ENCODE results near the gene G6PC3.
"Not testable (repeated sequence)": the region's sequence is repeated elsewhere in the genome, so short reads cannot be mapped to it uniquely, and the experiment has no call there.

DNA sequence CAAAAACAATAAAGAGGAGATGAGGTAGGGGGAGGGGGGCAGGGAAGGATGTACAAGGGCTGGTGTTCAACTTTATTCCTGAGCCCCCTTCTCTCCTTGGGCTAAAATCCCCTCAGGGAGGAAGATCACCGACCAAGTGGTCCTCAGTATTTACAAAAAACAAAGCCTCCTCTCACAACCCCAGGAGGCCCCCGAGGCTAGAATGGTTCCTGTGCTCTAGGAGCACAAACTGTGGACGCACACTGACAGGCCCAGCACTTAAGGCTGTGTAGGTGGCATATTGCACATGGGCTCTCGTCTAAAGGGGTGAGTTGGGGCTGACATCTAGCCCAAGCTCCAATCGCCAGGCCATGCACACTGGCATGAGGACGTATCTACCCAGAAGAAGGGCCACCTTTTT is 31.3 kb downstream of the G6PC3 start:
- not testable (repeated sequence) for TF ChIP-seq MZF1 (tag by site-specific recombination; IDR thresholded peaks at IDR 0.05; ENCODE audit: borderline replicate concordance); ZBTB7A (tag by site-specific recombination; IDR thresholded peaks at IDR 0.05; ENCODE audit: low read depth); ZNF354C (tag by site-specific recombination; IDR thresholded peaks at IDR 0.05; ENCODE audit: borderline replicate concordance, low read depth); YY1 (tag by site-specific recombination; IDR thresholded peaks at IDR 0.05); ZNF140 (tag by site-specific recombination; IDR thresholded peaks at IDR 0.05); ZNF23 (tag by site-specific recombination; IDR thresholded peaks at IDR 0.05; ENCODE audit: borderline replicate concordance); SP2 (tag by site-specific recombination; IDR thresholded peaks at IDR 0.05); ZNF24 (tag by site-specific recombination; IDR thresholded peaks at IDR 0.05)
- TF ChIP-seq, protein P1, sequence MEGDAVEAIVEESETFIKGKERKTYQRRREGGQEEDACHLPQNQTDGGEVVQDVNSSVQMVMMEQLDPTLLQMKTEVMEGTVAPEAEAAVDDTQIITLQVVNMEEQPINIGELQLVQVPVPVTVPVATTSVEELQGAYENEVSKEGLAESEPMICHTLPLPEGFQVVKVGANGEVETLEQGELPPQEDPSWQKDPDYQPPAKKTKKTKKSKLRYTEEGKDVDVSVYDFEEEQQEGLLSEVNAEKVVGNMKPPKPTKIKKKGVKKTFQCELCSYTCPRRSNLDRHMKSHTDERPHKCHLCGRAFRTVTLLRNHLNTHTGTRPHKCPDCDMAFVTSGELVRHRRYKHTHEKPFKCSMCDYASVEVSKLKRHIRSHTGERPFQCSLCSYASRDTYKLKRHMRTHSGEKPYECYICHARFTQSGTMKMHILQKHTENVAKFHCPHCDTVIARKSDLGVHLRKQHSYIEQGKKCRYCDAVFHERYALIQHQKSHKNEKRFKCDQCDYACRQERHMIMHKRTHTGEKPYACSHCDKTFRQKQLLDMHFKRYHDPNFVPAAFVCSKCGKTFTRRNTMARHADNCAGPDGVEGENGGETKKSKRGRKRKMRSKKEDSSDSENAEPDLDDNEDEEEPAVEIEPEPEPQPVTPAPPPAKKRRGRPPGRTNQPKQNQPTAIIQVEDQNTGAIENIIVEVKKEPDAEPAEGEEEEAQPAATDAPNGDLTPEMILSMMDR (tag by site-specific recombination; IDR thresholded peaks at IDR 0.05): not testable (repeated sequence)
- TF ChIP-seq, protein P2, sequence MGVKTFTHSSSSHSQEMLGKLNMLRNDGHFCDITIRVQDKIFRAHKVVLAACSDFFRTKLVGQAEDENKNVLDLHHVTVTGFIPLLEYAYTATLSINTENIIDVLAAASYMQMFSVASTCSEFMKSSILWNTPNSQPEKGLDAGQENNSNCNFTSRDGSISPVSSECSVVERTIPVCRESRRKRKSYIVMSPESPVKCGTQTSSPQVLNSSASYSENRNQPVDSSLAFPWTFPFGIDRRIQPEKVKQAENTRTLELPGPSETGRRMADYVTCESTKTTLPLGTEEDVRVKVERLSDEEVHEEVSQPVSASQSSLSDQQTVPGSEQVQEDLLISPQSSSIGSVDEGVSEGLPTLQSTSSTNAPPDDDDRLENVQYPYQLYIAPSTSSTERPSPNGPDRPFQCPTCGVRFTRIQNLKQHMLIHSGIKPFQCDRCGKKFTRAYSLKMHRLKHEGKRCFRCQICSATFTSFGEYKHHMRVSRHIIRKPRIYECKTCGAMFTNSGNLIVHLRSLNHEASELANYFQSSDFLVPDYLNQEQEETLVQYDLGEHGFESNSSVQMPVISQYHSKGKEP (tag by site-specific recombination; IDR thresholded peaks at IDR 0.05): not testable (repeated sequence)
- TF ChIP-seq, protein P3, sequence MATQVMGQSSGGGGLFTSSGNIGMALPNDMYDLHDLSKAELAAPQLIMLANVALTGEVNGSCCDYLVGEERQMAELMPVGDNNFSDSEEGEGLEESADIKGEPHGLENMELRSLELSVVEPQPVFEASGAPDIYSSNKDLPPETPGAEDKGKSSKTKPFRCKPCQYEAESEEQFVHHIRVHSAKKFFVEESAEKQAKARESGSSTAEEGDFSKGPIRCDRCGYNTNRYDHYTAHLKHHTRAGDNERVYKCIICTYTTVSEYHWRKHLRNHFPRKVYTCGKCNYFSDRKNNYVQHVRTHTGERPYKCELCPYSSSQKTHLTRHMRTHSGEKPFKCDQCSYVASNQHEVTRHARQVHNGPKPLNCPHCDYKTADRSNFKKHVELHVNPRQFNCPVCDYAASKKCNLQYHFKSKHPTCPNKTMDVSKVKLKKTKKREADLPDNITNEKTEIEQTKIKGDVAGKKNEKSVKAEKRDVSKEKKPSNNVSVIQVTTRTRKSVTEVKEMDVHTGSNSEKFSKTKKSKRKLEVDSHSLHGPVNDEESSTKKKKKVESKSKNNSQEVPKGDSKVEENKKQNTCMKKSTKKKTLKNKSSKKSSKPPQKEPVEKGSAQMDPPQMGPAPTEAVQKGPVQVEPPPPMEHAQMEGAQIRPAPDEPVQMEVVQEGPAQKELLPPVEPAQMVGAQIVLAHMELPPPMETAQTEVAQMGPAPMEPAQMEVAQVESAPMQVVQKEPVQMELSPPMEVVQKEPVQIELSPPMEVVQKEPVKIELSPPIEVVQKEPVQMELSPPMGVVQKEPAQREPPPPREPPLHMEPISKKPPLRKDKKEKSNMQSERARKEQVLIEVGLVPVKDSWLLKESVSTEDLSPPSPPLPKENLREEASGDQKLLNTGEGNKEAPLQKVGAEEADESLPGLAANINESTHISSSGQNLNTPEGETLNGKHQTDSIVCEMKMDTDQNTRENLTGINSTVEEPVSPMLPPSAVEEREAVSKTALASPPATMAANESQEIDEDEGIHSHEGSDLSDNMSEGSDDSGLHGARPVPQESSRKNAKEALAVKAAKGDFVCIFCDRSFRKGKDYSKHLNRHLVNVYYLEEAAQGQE (tag by site-specific recombination; IDR thresholded peaks at IDR 0.05): not testable (repeated sequence)
- TF ChIP-seq, protein P4, sequence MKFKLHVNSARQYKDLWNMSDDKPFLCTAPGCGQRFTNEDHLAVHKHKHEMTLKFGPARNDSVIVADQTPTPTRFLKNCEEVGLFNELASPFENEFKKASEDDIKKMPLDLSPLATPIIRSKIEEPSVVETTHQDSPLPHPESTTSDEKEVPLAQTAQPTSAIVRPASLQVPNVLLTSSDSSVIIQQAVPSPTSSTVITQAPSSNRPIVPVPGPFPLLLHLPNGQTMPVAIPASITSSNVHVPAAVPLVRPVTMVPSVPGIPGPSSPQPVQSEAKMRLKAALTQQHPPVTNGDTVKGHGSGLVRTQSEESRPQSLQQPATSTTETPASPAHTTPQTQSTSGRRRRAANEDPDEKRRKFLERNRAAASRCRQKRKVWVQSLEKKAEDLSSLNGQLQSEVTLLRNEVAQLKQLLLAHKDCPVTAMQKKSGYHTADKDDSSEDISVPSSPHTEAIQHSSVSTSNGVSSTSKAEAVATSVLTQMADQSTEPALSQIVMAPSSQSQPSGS (tag by site-specific recombination; IDR thresholded peaks at IDR 0.05; ENCODE audit: low read depth): not testable (repeated sequence)
- TF ChIP-seq, protein P5, sequence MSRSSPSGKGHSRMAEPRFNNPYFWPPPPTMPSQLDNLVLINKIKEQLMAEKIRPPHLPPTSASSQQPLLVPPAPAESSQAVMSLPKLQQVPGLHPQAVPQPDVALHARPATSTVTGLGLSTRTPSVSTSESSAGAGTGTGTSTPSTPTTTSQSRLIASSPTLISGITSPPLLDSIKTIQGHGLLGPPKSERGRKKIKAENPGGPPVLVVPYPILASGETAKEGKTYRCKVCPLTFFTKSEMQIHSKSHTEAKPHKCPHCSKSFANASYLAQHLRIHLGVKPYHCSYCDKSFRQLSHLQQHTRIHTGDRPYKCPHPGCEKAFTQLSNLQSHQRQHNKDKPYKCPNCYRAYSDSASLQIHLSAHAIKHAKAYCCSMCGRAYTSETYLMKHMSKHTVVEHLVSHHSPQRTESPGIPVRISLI (tag by site-specific recombination; IDR thresholded peaks at IDR 0.05): not testable (repeated sequence)
- TF ChIP-seq, protein P6, sequence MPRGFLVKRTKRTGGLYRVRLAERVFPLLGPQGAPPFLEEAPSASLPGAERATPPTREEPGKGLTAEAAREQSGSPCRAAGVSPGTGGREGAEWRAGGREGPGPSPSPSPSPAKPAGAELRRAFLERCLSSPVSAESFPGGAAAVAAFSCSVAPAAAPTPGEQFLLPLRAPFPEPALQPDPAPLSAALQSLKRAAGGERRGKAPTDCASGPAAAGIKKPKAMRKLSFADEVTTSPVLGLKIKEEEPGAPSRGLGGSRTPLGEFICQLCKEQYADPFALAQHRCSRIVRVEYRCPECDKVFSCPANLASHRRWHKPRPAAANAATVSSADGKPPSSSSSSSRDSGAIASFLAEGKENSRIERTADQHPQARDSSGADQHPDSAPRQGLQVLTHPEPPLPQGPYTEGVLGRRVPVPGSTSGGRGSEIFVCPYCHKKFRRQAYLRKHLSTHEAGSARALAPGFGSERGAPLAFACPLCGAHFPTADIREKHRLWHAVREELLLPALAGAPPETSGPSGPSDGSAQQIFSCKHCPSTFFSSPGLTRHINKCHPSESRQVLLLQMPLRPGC (tag by site-specific recombination; IDR thresholded peaks at IDR 0.05): not testable (repeated sequence)
